Ascending aorta (tissue), 2 donors: Measurements from ENCODE around the gene ORC3. TPM values are rescaled to one million over a fixed set of nuclear protein-coding genes. Genes with fewer than 3 reads are reported as not detected.
A peak's percentile ranks its signal among the peaks of the same experiment; 100 is the strongest.

Experiments
- DNase-seq, 2 donors: peaks; one replicate each; pipeline ENCODE4 v3.0.0-alpha.2; 2019; ENCODE audit warnings: low spot score in 2 of 2
- H3K27ac ChIP-seq, 2 donors: fragments of 200-600 bp; sonication (generic); one replicate each; pipeline ENCODE4 v1.5.1; 2016 to 2017; ENCODE audit warnings: mild to moderate bottlenecking in 1 of 2
- H3K27me3 ChIP-seq: fragments of 200-600 bp; sonication (generic); one replicate; pipeline ENCODE4 v1.5.1; 2017
- H3K36me3 ChIP-seq, 2 donors: fragments of 200-600 bp; sonication (generic); one replicate each; pipeline ENCODE4 v1.5.1; 2016
- H3K4me1 ChIP-seq, 2 donors: fragments of 200-600 bp; sonication (generic); one replicate each; pipeline ENCODE4 v1.5.1; 2016 to 2017; ENCODE audit warnings: mild to moderate bottlenecking in 1 of 2
- H3K4me3 ChIP-seq, 2 donors: fragments of 200-600 bp; sonication (generic); one replicate each; pipeline ENCODE4 v1.5.1; 2016 to 2017; ENCODE audit warnings: mild to moderate bottlenecking in 1 of 2
- H3K9me3 ChIP-seq, 2 donors: fragments of 200-600 bp; sonication (generic); one replicate each; pipeline ENCODE4 v1.5.1; 2016
- CTCF ChIP-seq, 3 experiments: fragments of 200-600 bp in 2 of 3; fragments of 450-650 bp in 1 of 3; sonication (generic) in 2 of 3; IDR thresholded peaks; one replicate each; pipeline ENCODE4 v1.5.1; 2016 to 2019; ENCODE audit warnings: antibody characterized with exemption in 3 of 3, mild to moderate bottlenecking in 1 of 3, moderate library complexity in 1 of 3
- intact Hi-C: fragments of 100-400 bp; cut with DNase I; formaldehyde crosslinking; loops from one replicate; pipeline ENCODE4 v1.15.1; 2023
- total RNA-seq: library from RNA; depleted of rRNA; stranded (reverse); fragments of >200 nt; gene quantifications from one replicate; pipeline ENCODE4 v1.1.0, GENCODE V29; 2016

ORC3 gene
- total RNA-seq, 1 donor from 2014 or later = 12.9 TPM

GRCh38 chr6:87697581-87698546 lies 107.9 kb downstream of the ORC3 start:
- no peaks in the 10 kb centered on the region for H3K9me3 ChIP-seq
- peak overlapping the region; percentile 92 to 97 for H3K4me3 ChIP-seq
- no peak for TF ChIP-seq CTCF (IDR thresholded peaks at IDR 0.05)
- H3K27ac ChIP-seq = peak overlapping the region in 1 of 2 donors; percentile 11
- no peaks in the 10 kb centered on the region for H3K36me3 ChIP-seq
- no peak for DNase-seq
- peaks cover 0 to 12% of the 10 kb centered on the region in 2 donors for H3K4me1 ChIP-seq
- H3K27me3 ChIP-seq = no peaks in the 10 kb centered on the region
- intact Hi-C loops = no loop called here

- DNase-seq = no peak
- no peak overlapping the region for H3K27ac ChIP-seq
- H3K36me3 ChIP-seq = no peaks in the 10 kb centered on the region
- no peaks in the 10 kb centered on the region for H3K9me3 ChIP-seq
- no peak for TF ChIP-seq CTCF (IDR thresholded peaks at IDR 0.05)
- peak overlapping the region; percentile 92 to 97 for H3K4me3 ChIP-seq
- intact Hi-C loops = no loop called here
- peaks cover 0 to 12% of the 10 kb centered on the region in 2 donors for H3K4me1 ChIP-seq
- no peaks in the 10 kb centered on the region for H3K27me3 ChIP-seq
Observed at GRCh38 chr6:87698547-87699006, 108.6 kb downstream of the ORC3 start.

GRCh38 chr6:87699576-87699975 lies 109.6 kb downstream of the ORC3 start:
- Histone ChIP-seq H3K4me3 (peak overlapping the region; percentile 92 to 97), H3K27me3 (no peaks in the 10 kb centered on the region), H3K27ac (peak overlapping the region; percentile 15 to 26), H3K9me3 (no peaks in the 10 kb centered on the region), H3K4me1 (peaks cover 0 to 12% of the 10 kb centered on the region in 2 donors), H3K36me3 (no peaks in the 10 kb centered on the region)
- TF ChIP-seq CTCF (IDR thresholded peaks at IDR 0.05) = no peak
- no peak for DNase-seq
- intact Hi-C loops = no loop called here

GRCh38 chr6:87700397-87701343 lies 110.7 kb downstream of the ORC3 start:
- Histone ChIP-seq H3K27ac (peak overlapping the region; percentile 96 to 99), H3K9me3 (no peaks in the 10 kb centered on the region), H3K27me3 (no peaks in the 10 kb centered on the region), H3K4me3 (peak overlapping the region; percentile 92 to 97), H3K36me3 (no peaks in the 10 kb centered on the region), H3K4me1 (peaks cover 0 to 12% of the 10 kb centered on the region in 2 donors)
- TF ChIP-seq CTCF (IDR thresholded peaks at IDR 0.05) = no peak
- intact Hi-C loops = loop anchor here (5.0 kb wide), 3 partner anchors 43 to 677 kb away; no protein-coding TSS in a partner anchor
- no peak for DNase-seq

- H3K4me3 ChIP-seq = peak overlapping the region; percentile 92 to 97
- H3K36me3 ChIP-seq = no peaks in the 10 kb centered on the region
- H3K27me3 ChIP-seq = no peaks in the 10 kb centered on the region
- no peaks in the 10 kb centered on the region for H3K9me3 ChIP-seq
- no peak for TF ChIP-seq CTCF (IDR thresholded peaks at IDR 0.05)
- no peak for DNase-seq
- H3K27ac ChIP-seq = peak overlapping the region; percentile 96 to 99
- H3K4me1 ChIP-seq = peaks cover 0 to 9% of the 10 kb centered on the region in 2 donors
- intact Hi-C loops = loop anchor here (5.0 kb wide), 3 partner anchors 44 to 676 kb away; no protein-coding TSS in a partner anchor
Observed at GRCh38 chr6:87701344-87701675, 111.4 kb downstream of the ORC3 start.
